Thyroid gland (tissue), 4 donors: Measurements from ENCODE around the gene KRABD2.

Experiments used
- DNase-seq, 2 donors: peaks; one replicate each; pipeline ENCODE4 v3.0.0-alpha.2; 2019
- H3K27ac ChIP-seq, 3 donors: fragments of 200-600 bp; sonication (generic); 1 replicate in 2 of 3; 2 replicates in 1 of 3; pipeline ENCODE4 v1.5.1; 2016 to 2019; ENCODE audit warnings: mild to moderate bottlenecking in 1 of 3, moderate library complexity in 1 of 3
- H3K27me3 ChIP-seq: fragments of 200-600 bp; sonication (generic); one replicate; pipeline ENCODE4 v1.5.1; 2019
- H3K36me3 ChIP-seq, 2 donors: fragments of 200-600 bp; sonication (generic); one replicate each; pipeline ENCODE4 v1.5.1; 2016 to 2019
- H3K4me1 ChIP-seq, 2 donors: fragments of 200-600 bp; sonication (generic); one replicate each; pipeline ENCODE4 v1.5.1; 2017 to 2019
- H3K4me3 ChIP-seq, 3 donors: fragments of 200-600 bp; sonication (generic); replicated peaks in 1 of 3; 1 replicate in 2 of 3; 2 replicates in 1 of 3; pipeline ENCODE4 v1.5.1; 2016; ENCODE audit warnings: mild to moderate bottlenecking in 1 of 3
- H3K9me3 ChIP-seq: fragments of 200-600 bp; sonication (generic); one replicate; pipeline ENCODE4 v1.5.1; 2017
- CTCF ChIP-seq, 6 experiments: fragments of 200-600 bp in 3 of 6; fragments of 450-650 bp in 3 of 6; sonication (generic) in 3 of 6; IDR thresholded peaks; one replicate each; pipeline ENCODE4 v1.5.1; 2016 to 2019; ENCODE audit warnings: antibody characterized with exemption in 6 of 6, mild to moderate bottlenecking in 2 of 6, inconsistent platforms in 1 of 6, moderate library complexity in 1 of 6
- POLR2A ChIP-seq, 2 donors: fragments of 450-650 bp; IDR thresholded peaks; one replicate each; pipeline ENCODE4 v1.6.1; 2017; ENCODE audit warnings: antibody characterized with exemption in 2 of 2, mild to moderate bottlenecking in 2 of 2, moderate library complexity in 1 of 2
- WGBS, 2 donors: methylation state at CpG; one replicate each; pipeline ENCODE4 v1.1.5; 2017; 5-methylcytosine and 5-hydroxymethylcytosine counted together
- intact Hi-C: fragments of 100-400 bp; cut with DNase I; formaldehyde crosslinking; loops from one replicate; pipeline ENCODE4 v1.15.1; 2023

The KRABD2 gene

DNA sequence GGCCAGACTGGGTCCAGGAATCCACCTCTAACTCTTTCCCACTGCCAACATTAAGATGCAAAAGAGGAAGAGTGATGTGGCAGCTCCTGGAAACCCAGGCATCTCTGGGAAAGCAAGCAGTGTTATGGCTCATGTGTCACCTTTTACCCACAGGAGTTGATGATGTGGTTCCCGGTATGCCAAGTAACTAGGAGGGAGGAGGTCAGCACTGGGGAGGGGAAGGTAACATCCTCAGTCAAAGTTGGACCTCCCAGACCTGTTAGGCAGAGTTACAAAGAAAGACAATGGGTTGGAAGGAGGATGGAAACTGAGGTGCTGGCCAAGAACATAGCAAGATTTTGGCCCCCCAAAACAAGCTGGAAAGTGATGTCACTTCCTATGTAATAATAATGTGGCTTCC, 11.4 kb downstream of the KRABD2 start:
- Histone ChIP-seq H3K27me3 (no peaks in the 10 kb centered on the region), H3K27ac (no peak overlapping the region), H3K9me3 (no peaks in the 10 kb centered on the region), H3K4me1 (peaks cover 0 to 18% of the 10 kb centered on the region in 2 donors), H3K4me3 (no peak overlapping the region), H3K36me3 (peaks cover 6 to 10% of the 10 kb centered on the region in 2 donors)
- WGBS, 2 donors = 71 to 100% methylated on average over 1 of the region's 1 CpG
- no peak for DNase-seq
- TF ChIP-seq POLR2A (IDR thresholded peaks at IDR 0.05) (no peak), CTCF (IDR thresholded peaks at IDR 0.05) (no peak)
- intact Hi-C loops = no loop called here

GRCh38 chr17:8362651-8363332, 13.7 kb downstream of the KRABD2 start:
- 77 to 93% methylated on average over 3 to 4 of the region's 4 CpGs for WGBS, 2 donors
- Histone ChIP-seq H3K9me3 (no peaks in the 10 kb centered on the region), H3K27ac (no peak overlapping the region), H3K4me1 (peaks cover 0 to 18% of the 10 kb centered on the region in 2 donors), H3K27me3 (no peaks in the 10 kb centered on the region), H3K4me3 (no peak overlapping the region), H3K36me3 (no peaks in the 10 kb centered on the region)
- TF ChIP-seq CTCF (IDR thresholded peaks at IDR 0.05) (no peak), POLR2A (IDR thresholded peaks at IDR 0.05) (no peak)
- intact Hi-C loops = no loop called here
- DNase-seq = no peak

DNA sequence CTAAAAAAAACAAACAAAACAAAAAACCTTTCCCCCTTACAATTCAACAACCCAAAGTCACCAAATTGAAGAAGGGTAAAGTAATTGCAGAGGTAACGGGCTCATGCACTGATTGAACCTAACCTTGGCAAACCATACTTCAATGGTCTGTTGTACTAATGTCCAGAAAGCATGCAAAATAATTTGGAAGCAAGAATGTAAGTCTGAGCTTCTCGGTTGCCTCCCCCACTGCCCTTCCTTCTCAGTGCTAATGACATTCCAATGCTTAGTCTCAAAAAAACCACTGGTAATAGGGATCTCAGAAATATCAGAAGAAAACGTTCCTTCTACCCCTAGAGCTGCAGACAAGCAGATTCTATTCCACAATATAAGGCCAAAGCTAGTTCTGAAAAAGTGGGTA, 15.8 kb downstream of the KRABD2 start:
- H3K27ac ChIP-seq = no peak overlapping the region
- 62 to 67% methylated on average over 3 of the region's 3 CpGs for WGBS, 2 donors
- DNase-seq = no peak
- TF ChIP-seq POLR2A (IDR thresholded peaks at IDR 0.05) (no peak), CTCF (IDR thresholded peaks at IDR 0.05) (no peak)
- H3K36me3 ChIP-seq = no peaks in the 10 kb centered on the region
- no peak overlapping the region for H3K4me3 ChIP-seq
- intact Hi-C loops = no loop called here
- H3K27me3 ChIP-seq = no peaks in the 10 kb centered on the region
- H3K9me3 ChIP-seq = no peaks in the 10 kb centered on the region
- peaks cover 0 to 18% of the 10 kb centered on the region in 2 donors for H3K4me1 ChIP-seq

GRCh38 chr17:8360260-8360659, 16.2 kb downstream of the KRABD2 start:
- TF ChIP-seq CTCF (IDR thresholded peaks at IDR 0.05) (no peak), POLR2A (IDR thresholded peaks at IDR 0.05) (no peak)
- H3K4me1 ChIP-seq = peaks cover 0 to 15% of the 10 kb centered on the region in 2 donors
- H3K9me3 ChIP-seq = no peaks in the 10 kb centered on the region
- no peak overlapping the region for H3K27ac ChIP-seq
- intact Hi-C loops = no loop called here
- H3K4me3 ChIP-seq = no peak overlapping the region
- no peaks in the 10 kb centered on the region for H3K36me3 ChIP-seq
- 52 to 54% methylated on average over 3 of the region's 3 CpGs for WGBS, 2 donors
- no peak for DNase-seq
- H3K27me3 ChIP-seq = no peaks in the 10 kb centered on the region

DNA sequence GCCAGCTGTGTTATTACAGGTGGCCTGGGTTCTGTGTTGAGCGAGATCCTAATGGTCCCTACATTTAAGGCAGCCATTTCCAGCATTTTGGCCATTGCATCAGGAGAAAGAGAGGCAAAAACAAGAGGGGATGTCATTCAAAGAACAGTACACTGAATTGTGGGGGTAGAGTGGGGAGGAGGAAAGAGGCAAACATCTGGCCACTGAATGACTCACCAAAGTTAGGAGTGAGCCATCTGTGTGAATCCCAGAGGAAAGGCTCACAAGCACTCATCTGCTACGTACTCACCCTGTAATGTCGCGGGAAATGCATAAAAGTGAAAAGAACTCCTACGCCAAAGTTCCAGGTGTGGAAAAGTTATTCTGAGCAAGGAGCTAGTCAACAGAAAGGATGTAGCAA, 16.7 kb downstream of the KRABD2 start:
- DNase-seq = no peak
- H3K27ac ChIP-seq = peak overlapping the region in 2 of 3 donors; percentile 5 to 16
- no peaks in the 10 kb centered on the region for H3K36me3 ChIP-seq
- intact Hi-C loops = no loop called here
- TF ChIP-seq POLR2A (IDR thresholded peaks at IDR 0.05) (no peak), CTCF (IDR thresholded peaks at IDR 0.05) (no peak)
- WGBS, 2 donors = 75 to 78% methylated on average over 5 of the region's 5 CpGs
- H3K9me3 ChIP-seq = no peaks in the 10 kb centered on the region
- no peaks in the 10 kb centered on the region for H3K27me3 ChIP-seq
- H3K4me3 ChIP-seq = no peak overlapping the region
- peaks cover 0 to 14% of the 10 kb centered on the region in 2 donors for H3K4me1 ChIP-seq
